Stimulated activated CD4-positive, alpha-beta T cell treated with anti-CD3 and anti-CD28 coated beads, Interleukin-12 subunit alpha, Interleukin-12 subunit beta, amount 100 ng/mL, for 48 hours (primary cell): ENCODE measurements around the gene LARP4B.
"Not testable (repeated sequence)": the region's sequence is repeated elsewhere in the genome, so short reads cannot be mapped to it uniquely, and the experiment has no call there.

Experiments
- DNase-seq, 3 donors: peaks; one replicate each; pipeline ENCODE4 v3.0.0-alpha.2; 2020; ENCODE audit warnings: low read depth in 2 of 3, low spot score in 1 of 3

The LARP4B gene

GRCh38 chr10:773562-774161 is 157.8 kb downstream of the LARP4B start:
- DNase-seq: no peak

GRCh38 chr10:772227-772637 is 159.3 kb downstream of the LARP4B start:
- DNase-seq: no peak

GRCh38 chr10:771647-772046 is 159.9 kb downstream of the LARP4B start:
- no peak for DNase-seq

GRCh38 chr10:770975-771374 is 160.5 kb downstream of the LARP4B start:
- no peak for DNase-seq

GRCh38 chr10:770048-770712 is 161.3 kb downstream of the LARP4B start:
- not testable (repeated sequence) for DNase-seq

- DNase-seq: no peak
Measured at GRCh38 chr10:767794-768193, 163.7 kb downstream of the LARP4B start.

GRCh38 chr10:767211-767610 is 164.3 kb downstream of the LARP4B start:
- DNase-seq: no peak

- DNase-seq: no peak
Measured at GRCh38 chr10:761376-761775, 170.1 kb downstream of the LARP4B start.

- no peak for DNase-seq
Measured at GRCh38 chr10:760622-761021, 170.9 kb downstream of the LARP4B start.

- no peak for DNase-seq
Measured at GRCh38 chr10:759898-760477, 171.5 kb downstream of the LARP4B start.
